ENCODE data around the gene KCNH1. TPM values are rescaled to one million over a fixed set of nuclear protein-coding genes. Genes with fewer than 3 reads are reported as not detected.

KCNH1 gene
- total RNA-seq, 1 donor from 2014 or later, result 15.5 TPM

DNA sequence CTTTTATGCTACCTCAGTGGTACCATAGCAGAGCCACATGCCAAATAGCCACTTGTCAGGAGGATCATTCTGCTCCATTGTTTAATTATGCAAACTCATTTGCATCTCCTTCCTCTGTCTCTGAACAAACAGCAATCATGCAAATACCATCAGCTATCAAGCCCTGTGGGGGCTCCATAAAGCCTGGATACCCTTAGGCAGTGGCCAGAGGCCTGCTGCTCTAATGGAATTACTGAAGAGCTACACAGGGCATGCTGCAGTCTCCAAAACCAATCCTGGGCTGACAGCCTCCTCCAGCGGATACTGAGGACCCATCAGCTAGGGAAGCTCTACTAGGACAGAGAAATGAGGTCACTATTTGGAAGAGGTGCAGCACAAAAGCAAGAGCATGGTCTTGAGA lies 376.3 kb downstream of the KCNH1 start:
- no peaks in the 10 kb centered on the region for H3K79me2 ChIP-seq (ENCODE audit: insufficient read depth, low read length)
- H3K36me3 ChIP-seq (ENCODE audit: insufficient read depth, low read length), result no peaks in the 10 kb centered on the region
- no peak overlapping the region for H3K9ac ChIP-seq (ENCODE audit: low read length)
- TF ChIP-seq EZH2 (IDR thresholded peaks at IDR 0.05; ENCODE audit: insufficient read depth, low read length), result no peak
- TF ChIP-seq, protein P1, sequence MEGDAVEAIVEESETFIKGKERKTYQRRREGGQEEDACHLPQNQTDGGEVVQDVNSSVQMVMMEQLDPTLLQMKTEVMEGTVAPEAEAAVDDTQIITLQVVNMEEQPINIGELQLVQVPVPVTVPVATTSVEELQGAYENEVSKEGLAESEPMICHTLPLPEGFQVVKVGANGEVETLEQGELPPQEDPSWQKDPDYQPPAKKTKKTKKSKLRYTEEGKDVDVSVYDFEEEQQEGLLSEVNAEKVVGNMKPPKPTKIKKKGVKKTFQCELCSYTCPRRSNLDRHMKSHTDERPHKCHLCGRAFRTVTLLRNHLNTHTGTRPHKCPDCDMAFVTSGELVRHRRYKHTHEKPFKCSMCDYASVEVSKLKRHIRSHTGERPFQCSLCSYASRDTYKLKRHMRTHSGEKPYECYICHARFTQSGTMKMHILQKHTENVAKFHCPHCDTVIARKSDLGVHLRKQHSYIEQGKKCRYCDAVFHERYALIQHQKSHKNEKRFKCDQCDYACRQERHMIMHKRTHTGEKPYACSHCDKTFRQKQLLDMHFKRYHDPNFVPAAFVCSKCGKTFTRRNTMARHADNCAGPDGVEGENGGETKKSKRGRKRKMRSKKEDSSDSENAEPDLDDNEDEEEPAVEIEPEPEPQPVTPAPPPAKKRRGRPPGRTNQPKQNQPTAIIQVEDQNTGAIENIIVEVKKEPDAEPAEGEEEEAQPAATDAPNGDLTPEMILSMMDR (IDR thresholded peaks at IDR 0.05; ENCODE audit: insufficient read depth, low read depth, low read length), result no peak
- Mint-ChIP-seq H3K4me3 (ENCODE audit: unreplicated experiment) (no peak overlapping the region), H3K27me3 (ENCODE audit: low read depth, unreplicated experiment) (peaks cover 5% of the 10 kb centered on the region), H3K4me1 (ENCODE audit: low read depth, unreplicated experiment) (peaks cover 11% of the 10 kb centered on the region), H3K36me3 (ENCODE audit: low read depth, unreplicated experiment) (peaks cover 12% of the 10 kb centered on the region), H3K27ac (ENCODE audit: unreplicated experiment) (no peak overlapping the region), H3K9me3 (ENCODE audit: unreplicated experiment) (peaks cover 18% of the 10 kb centered on the region)
- H2AFZ ChIP-seq (ENCODE audit: low read depth, low read length), result no peak overlapping the region
- H3K4me2 ChIP-seq (ENCODE audit: low read length), result no peak overlapping the region
- no peaks in the 10 kb centered on the region for H4K20me1 ChIP-seq (ENCODE audit: insufficient read depth, low read length)
- no peaks in the 10 kb centered on the region for H3K9me3 ChIP-seq (ENCODE audit: insufficient read depth, low read depth, low read length)
- no peak overlapping the region for H3K27ac ChIP-seq (ENCODE audit: low read depth, low read length)
- no peak overlapping the region for H3K4me3 ChIP-seq (ENCODE audit: insufficient read depth, low read depth, low read length)
- no peaks in the 10 kb centered on the region for H3K27me3 ChIP-seq (ENCODE audit: insufficient read depth, low read length)
- DNase-seq (ENCODE audit: low read depth) (no peak), FAIRE-seq (no peak)
- H3K4me1 ChIP-seq (ENCODE audit: insufficient read depth, low read length), result peaks cover 3% of the 10 kb centered on the region

DNA sequence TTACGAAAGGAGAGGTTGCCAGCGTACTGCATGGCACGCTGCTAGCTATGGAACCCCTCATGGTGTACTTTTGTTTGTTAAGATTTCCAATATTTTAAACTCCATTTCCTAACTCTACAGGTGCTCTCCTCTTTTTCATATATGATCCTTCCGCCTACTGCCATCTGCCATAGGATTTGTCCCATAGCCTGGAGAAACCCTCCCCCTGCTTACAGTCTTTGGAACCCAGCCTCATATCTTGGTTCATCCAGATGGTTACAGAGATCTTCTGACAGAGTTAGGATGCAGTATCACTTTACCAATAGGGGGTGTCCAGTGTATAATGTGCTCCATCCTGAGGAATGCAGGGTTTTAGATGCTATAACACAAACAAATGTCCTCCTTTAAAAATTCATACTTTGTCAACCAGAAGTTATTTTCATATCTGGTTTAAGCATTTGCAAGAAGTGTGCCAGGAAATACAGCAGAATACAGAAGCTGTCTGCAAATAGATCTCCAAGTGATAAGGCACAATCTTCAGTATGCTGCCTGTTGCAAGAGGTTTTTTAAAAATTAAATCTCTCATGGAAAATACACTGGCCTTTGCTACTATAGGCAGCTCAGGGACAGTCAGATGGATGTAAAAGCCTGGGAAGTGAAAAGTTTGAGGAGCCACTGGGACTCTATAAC lies 377.8 kb downstream of the KCNH1 start:
- no peak for FAIRE-seq
- no peak overlapping the region for H3K4me3 ChIP-seq (ENCODE audit: insufficient read depth, low read depth, low read length)
- TF ChIP-seq, protein P1 (IDR thresholded peaks at IDR 0.05; ENCODE audit: insufficient read depth, low read depth, low read length), result no peak
- TF ChIP-seq EZH2 (IDR thresholded peaks at IDR 0.05; ENCODE audit: insufficient read depth, low read length), result no peak
- peaks cover 9% of the 10 kb centered on the region for H3K27me3 Mint-ChIP-seq (ENCODE audit: low read depth, unreplicated experiment)
- no peaks in the 10 kb centered on the region for H4K20me1 ChIP-seq (ENCODE audit: insufficient read depth, low read length)
- H3K27me3 ChIP-seq (ENCODE audit: insufficient read depth, low read length), result no peaks in the 10 kb centered on the region
- peaks cover 3% of the 10 kb centered on the region for H3K4me1 ChIP-seq (ENCODE audit: insufficient read depth, low read length)
- H3K36me3 Mint-ChIP-seq (ENCODE audit: low read depth, unreplicated experiment), result peaks cover 9% of the 10 kb centered on the region
- H3K27ac Mint-ChIP-seq (ENCODE audit: unreplicated experiment), result no peak overlapping the region
- no peak overlapping the region for H2AFZ ChIP-seq (ENCODE audit: low read depth, low read length)
- peaks cover 16% of the 10 kb centered on the region for H3K9me3 Mint-ChIP-seq (ENCODE audit: unreplicated experiment)
- no peak for DNase-seq (ENCODE audit: low read depth)
- H3K27ac ChIP-seq (ENCODE audit: low read depth, low read length), result no peak overlapping the region
- no peak overlapping the region for H3K9ac ChIP-seq (ENCODE audit: low read length)
- H3K4me3 Mint-ChIP-seq (ENCODE audit: unreplicated experiment), result no peak overlapping the region
- no peaks in the 10 kb centered on the region for H3K79me2 ChIP-seq (ENCODE audit: insufficient read depth, low read length)
- peaks cover 11% of the 10 kb centered on the region for H3K4me1 Mint-ChIP-seq (ENCODE audit: low read depth, unreplicated experiment)
- H3K9me3 ChIP-seq (ENCODE audit: insufficient read depth, low read depth, low read length), result no peaks in the 10 kb centered on the region
- no peaks in the 10 kb centered on the region for H3K36me3 ChIP-seq (ENCODE audit: insufficient read depth, low read length)
- H3K4me2 ChIP-seq (ENCODE audit: low read length), result no peak overlapping the region

Measured in astrocyte (in vitro differentiated cells and primary cell).